HepG2 (cell line): Measurements from ENCODE around the gene NFXL1. TPM values are rescaled to one million over a fixed set of nuclear protein-coding genes. Genes with fewer than 3 reads are reported as not detected.

ENCODE experiments used
- AGO2 ChIP-seq: fragments of 200-400 bp; formaldehyde crosslinking; optimal IDR thresholded peaks from 2 replicates; pipeline ENCODE3; 2017; ENCODE audit warnings: mild to moderate bottlenecking, low read depth, low read length, moderate library complexity
- BRCA1 ChIP-seq: sonication (generic); formaldehyde crosslinking; IDR thresholded peaks from 2 replicates; pipeline ENCODE4 v1.4.0; 2020; ENCODE audit warnings: missing genetic modification reagents
- DRAP1 ChIP-seq: IDR thresholded peaks from 2 replicates; pipeline ENCODE4 v1.6.1; 2016; ENCODE audit warnings: missing genetic modification reagents, missing compliant biosample characterization
- EP300 ChIP-seq, 3 experiments: sonication (generic) in 1 of 3; formaldehyde crosslinking in 1 of 3; IDR thresholded peaks; 2 replicates each; pipeline versions ENCODE4 v1.5.1 to v1.6.1; 2011 to 2020; ENCODE audit warnings: low read depth in 2 of 3, low read length in 2 of 3, borderline replicate concordance in 1 of 3, improper control_type of control experiment in 1 of 3, mild to moderate bottlenecking in 1 of 3, missing genetic modification reagents in 1 of 3, moderate library complexity in 1 of 3
- HNRNPH1 ChIP-seq: fragments of 200-400 bp; formaldehyde crosslinking; optimal IDR thresholded peaks from 2 replicates; pipeline ENCODE3; 2017; ENCODE audit warnings: mild to moderate bottlenecking, low read depth, low read length
- KDM5B ChIP-seq: sonication (generic); formaldehyde crosslinking; IDR thresholded peaks from 2 replicates; pipeline ENCODE4 v1.4.0; 2020; ENCODE audit warnings: missing genetic modification reagents, mild to moderate bottlenecking, borderline replicate concordance
- MXD4 ChIP-seq: IDR thresholded peaks from 2 replicates; pipeline ENCODE4 v1.6.1; 2016; ENCODE audit warnings: mild to moderate bottlenecking, missing biosample characterization, missing genetic modification reagents
- MYC ChIP-seq: sonication (generic); formaldehyde crosslinking; IDR thresholded peaks from 2 replicates; pipeline ENCODE4 v1.9.0; 2021; ENCODE audit warnings: missing genetic modification reagents, borderline replicate concordance
- PAWR ChIP-seq: sonication (generic); formaldehyde crosslinking; IDR thresholded peaks from 2 replicates; pipeline ENCODE4 v1.4.0; 2020; ENCODE audit warnings: missing genetic modification reagents, mild to moderate bottlenecking, borderline replicate concordance
- SMAD3 ChIP-seq: sonication (generic); formaldehyde crosslinking; IDR thresholded peaks from 2 replicates; pipeline ENCODE4 v1.4.0; 2020; ENCODE audit warnings: missing genetic modification reagents
- SNRNP70 ChIP-seq: fragments of 200-400 bp; formaldehyde crosslinking; IDR thresholded peaks from 2 replicates; pipeline ENCODE4 v1.6.1; 2017; ENCODE audit warnings: mild to moderate bottlenecking, low read depth, low read length, moderate library complexity
- TEAD3 ChIP-seq: optimal IDR thresholded peaks from 2 replicates; pipeline ENCODE3; 2016; ENCODE audit warnings: borderline replicate concordance
- THAP11 ChIP-seq: IDR thresholded peaks from 2 replicates; pipeline ENCODE4 v1.6.1; 2016; ENCODE audit warnings: missing biosample characterization, missing genetic modification reagents
- ZFP37 ChIP-seq: sonication (generic); formaldehyde crosslinking; IDR thresholded peaks from 2 replicates; pipeline ENCODE4 v1.4.0; 2020; ENCODE audit warnings: missing genetic modification reagents, borderline replicate concordance
- ZFX ChIP-seq: sonication (generic); formaldehyde crosslinking; IDR thresholded peaks from 2 replicates; pipeline ENCODE4 v1.4.0; 2020; ENCODE audit warnings: mild to moderate bottlenecking, low read depth, missing genetic modification reagents, moderate library complexity
- ZNF234 ChIP-seq: sonication (generic); formaldehyde crosslinking; conservative IDR thresholded peaks from 2 replicates; pipeline ENCODE4 v1.5.1; 2020; ENCODE audit warnings: mild to moderate bottlenecking, missing genetic modification reagents
- ZNF296 ChIP-seq: sonication (generic); formaldehyde crosslinking; conservative IDR thresholded peaks from 2 replicates; pipeline ENCODE4 v1.5.0; 2020; ENCODE audit warnings: mild to moderate bottlenecking, missing genetic modification reagents
- ZNF430 ChIP-seq: sonication (generic); formaldehyde crosslinking; IDR thresholded peaks from 2 replicates; pipeline ENCODE4 v1.9.0; 2021; ENCODE audit warnings: mild to moderate bottlenecking, missing genetic modification reagents
- ZNF503 ChIP-seq: sonication (generic); formaldehyde crosslinking; IDR thresholded peaks from 2 replicates; pipeline ENCODE4 v1.4.0; 2020; ENCODE audit warnings: missing genetic modification reagents
- ZNF749 ChIP-seq: sonication (generic); formaldehyde crosslinking; IDR thresholded peaks from 2 replicates; pipeline ENCODE4 v1.8.0; 2022; ENCODE audit warnings: mild to moderate bottlenecking, missing genetic modification reagents, moderate library complexity, borderline replicate concordance
- ZSCAN30 ChIP-seq: sonication (generic); formaldehyde crosslinking; IDR thresholded peaks from 2 replicates; pipeline ENCODE4 v1.5.0; 2020; ENCODE audit warnings: mild to moderate bottlenecking, missing genetic modification reagents
- polyA plus RNA-seq, 8 experiments: library from polyadenylated mRNA; depleted of rRNA in 3 of 8; stranded (reverse) in 7 of 8; unstranded in 1 of 8; fragments of >200 nt; fragmentation: Illumina TruSeq in 4 of 8; extraction: Trizol in 4 of 8; gene quantifications; 2 replicates each; pipeline versions ENCODE4 v1.2.1 to v1.2.3, GENCODE V29; 2011 to 2016; ENCODE audit warnings: low read depth in 4 of 8, missing spikeins in 1 of 8, mixed read lengths in 1 of 8; ENCODE audit not compliant: insufficient read depth in 1 of 8
- total RNA-seq, 5 experiments: library from RNA; depleted of rRNA; stranded (reverse); fragments of >200 nt; fragmentation: Illumina TruSeq; extraction: Trizol; gene quantifications; 2 replicates each; pipeline ENCODE4 v1.2.3, GENCODE V29; 2016; ENCODE audit warnings: low read depth in 1 of 5
- TF ChIP-seq, protein P1 (sequence below): sonication (generic); formaldehyde crosslinking; IDR thresholded peaks from 2 replicates; pipeline ENCODE4 v1.9.0; 2022; ENCODE audit warnings: missing genetic modification reagents, mild to moderate bottlenecking, borderline replicate concordance

Gene NFXL1
- total and polyA plus RNA-seq, 2 of the 13 experiments (the other 11 are each of a cell fraction or from before 2014, with no cell fraction given) = 12.0 to 18.6 TPM

GRCh38 chr4:47914220-47914925 lies at the start of gene NFXL1 (continued):
- peak; percentile 93 for TF ChIP-seq ZFX
- TF ChIP-seq ZNF234 (CRISPR knock-in tag) = no peak
- peak; percentile 64; the same call in 1 of the 2 replicates for TF ChIP-seq ZNF749
- peak; percentile 20; the same call in 1 of the 2 replicates for TF ChIP-seq KDM5B (CRISPR knock-in tag)
- TF ChIP-seq DRAP1 = peak; percentile 32; the same call in 1 of the 2 replicates
- peak; percentile 68 for TF ChIP-seq AGO2
- peak; percentile 78; the same call in 1 of the 2 replicates for TF ChIP-seq ZNF296 (CRISPR knock-in tag)
- TF ChIP-seq PAWR (CRISPR knock-in tag) = no peak
- peak; percentile 55; the same call in 1 of the 2 replicates for TF ChIP-seq ZNF430 (CRISPR knock-in tag)
- TF ChIP-seq, protein P1, sequence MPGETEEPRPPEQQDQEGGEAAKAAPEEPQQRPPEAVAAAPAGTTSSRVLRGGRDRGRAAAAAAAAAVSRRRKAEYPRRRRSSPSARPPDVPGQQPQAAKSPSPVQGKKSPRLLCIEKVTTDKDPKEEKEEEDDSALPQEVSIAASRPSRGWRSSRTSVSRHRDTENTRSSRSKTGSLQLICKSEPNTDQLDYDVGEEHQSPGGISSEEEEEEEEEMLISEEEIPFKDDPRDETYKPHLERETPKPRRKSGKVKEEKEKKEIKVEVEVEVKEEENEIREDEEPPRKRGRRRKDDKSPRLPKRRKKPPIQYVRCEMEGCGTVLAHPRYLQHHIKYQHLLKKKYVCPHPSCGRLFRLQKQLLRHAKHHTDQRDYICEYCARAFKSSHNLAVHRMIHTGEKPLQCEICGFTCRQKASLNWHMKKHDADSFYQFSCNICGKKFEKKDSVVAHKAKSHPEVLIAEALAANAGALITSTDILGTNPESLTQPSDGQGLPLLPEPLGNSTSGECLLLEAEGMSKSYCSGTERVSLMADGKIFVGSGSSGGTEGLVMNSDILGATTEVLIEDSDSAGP (CRISPR knock-in tag) = peak; percentile 62; the same call in 1 of the 2 replicates
- TF ChIP-seq ZSCAN30 (CRISPR knock-in tag) = 0 out of 2 replicates have a peak, but pooled peaks have one; percentile 3
- 0 out of 2 replicates have a peak, but pooled peaks have one; percentile 37 for TF ChIP-seq BRCA1
- TF ChIP-seq ZNF503 = no peak; the same call in 1 of the 2 replicates
- TF ChIP-seq MYC (CRISPR knock-in tag) = peak; percentile 87; the same call in 1 of the 2 replicates
- TF ChIP-seq HNRNPH1 = no peak
- no peak for TF ChIP-seq SNRNP70
- TF ChIP-seq MXD4 = peak; percentile 92
- peak; percentile 42; the same call in 1 of the 2 replicates for TF ChIP-seq SMAD3
- 0 out of 4 replicates have a peak, but pooled peaks of 1 of the 2 experiments have one; percentile 23 for TF ChIP-seq EP300 (IDR thresholded peaks at IDR 0.05; ENCODE audit: low read depth in 2 of 2, low read length in 2 of 2)
- TF ChIP-seq EP300 (CRISPR knock-in tag; IDR thresholded peaks at IDR 0.05; ENCODE audit: borderline replicate concordance) = no peak
- TF ChIP-seq THAP11 (CRISPR knock-in tag) = peak; percentile 99
- TF ChIP-seq TEAD3 = peak; percentile 78
- TF ChIP-seq ZFP37 (CRISPR knock-in tag) = peak; percentile 58; the same call in 1 of the 2 replicates
